Right lobe of liver (tissue), 6 donors: ENCODE measurements around the gene ARMC5. TPM values are rescaled to one million over a fixed set of nuclear protein-coding genes. Genes with fewer than 3 reads are reported as not detected.

ENCODE experiments used
- ATAC-seq, 4 donors: fragments of 200-7000 bp; cut with Tn5 transposase; one replicate each; pipeline ENCODE4 v1.9.1; 2020; ENCODE audit warnings: mild to moderate bottlenecking in 4 of 4, moderate library complexity in 4 of 4
- DNase-seq, 3 donors: peaks; one replicate each; pipeline ENCODE4 v3.0.0-alpha.2; 2020
- H3K27ac ChIP-seq, 3 donors: fragments of 200-600 bp; one replicate each; pipeline ENCODE4 v1.8.0; 2022
- H3K27me3 ChIP-seq, 2 donors: fragments of 200-600 bp; one replicate each; pipeline ENCODE4 v1.8.0; 2022
- H3K36me3 ChIP-seq, 4 donors: fragments of 200-600 bp; sonication (generic) in 1 of 4; one replicate each; pipeline versions ENCODE4 v1.5.1 to v1.8.0; 2017 to 2022; ENCODE audit warnings: control low read depth in 1 of 4
- H3K4me1 ChIP-seq, 4 donors: fragments of 200-600 bp; sonication (generic) in 1 of 4; one replicate each; pipeline versions ENCODE4 v1.5.1 to v1.8.0; 2017 to 2022; ENCODE audit warnings: control low read depth in 1 of 4
- H3K4me3 ChIP-seq, 3 donors: fragments of 200-600 bp; one replicate each; pipeline ENCODE4 v1.8.0; 2022
- H3K9me3 ChIP-seq, 4 donors: fragments of 200-600 bp; sonication (generic) in 1 of 4; one replicate each; pipeline versions ENCODE4 v1.5.1 to v1.8.0; 2017 to 2022; ENCODE audit warnings: control low read depth in 1 of 4
- CTCF ChIP-seq, 4 donors: fragments of 200-600 bp in 3 of 4; fragments of 450-650 bp in 1 of 4; IDR thresholded peaks; one replicate each; pipeline versions ENCODE4 v1.5.1 to v1.8.0; 2016 to 2022; ENCODE audit warnings: antibody characterized with exemption in 4 of 4, mild to moderate bottlenecking in 2 of 4
- POLR2A ChIP-seq: fragments of 450-650 bp; IDR thresholded peaks from one replicate; pipeline ENCODE4 v1.6.1; 2017; ENCODE audit warnings: antibody characterized with exemption, mild to moderate bottlenecking
- WGBS: methylation state at CpG from one replicate; pipeline ENCODE4 v1.1.6; 2018; ENCODE audit warnings: low coverage, low lambda C conversion rate; ENCODE audit not compliant: insufficient coverage; ENCODE audit errors: missing lambda C conversion rate; 5-methylcytosine and 5-hydroxymethylcytosine counted together
- intact Hi-C, 2 donors: fragments of 100-400 bp; cut with DNase I; formaldehyde crosslinking; loops; one replicate each; pipeline versions ENCODE4 v1.11.2 to v1.14.1; 2022
- total RNA-seq, 6 experiments: library from RNA; depleted of rRNA in 2 of 6; stranded (reverse); fragments of >200 nt in 2 of 6; fragmentation: NEBNext Ultra II Directional in 3 of 6; extraction: Animal tissue kit (Norgen Biotek cat#: 25700) in 3 of 6; gene quantifications; one replicate each; pipeline versions ENCODE4 v1.1.0 to v1.2.4, GENCODE V29; 2016 to 2023
- donor health status: DM: no; HTN: yes; CAD: no.
- donor health status: DM: no; HTN: no; CAD: no.
- donor health status: DM: no; HTN: no; CAD: no.
- donor health status: DM: no; HTN: yes; CAD: no.
- donor health status: DM: no; HTN: yes; CAD: no.

The ARMC5 gene
- total RNA-seq, 6 experiments from 2014 or later, result 3.9 to 20.9 (median 11.0) TPM

DNA sequence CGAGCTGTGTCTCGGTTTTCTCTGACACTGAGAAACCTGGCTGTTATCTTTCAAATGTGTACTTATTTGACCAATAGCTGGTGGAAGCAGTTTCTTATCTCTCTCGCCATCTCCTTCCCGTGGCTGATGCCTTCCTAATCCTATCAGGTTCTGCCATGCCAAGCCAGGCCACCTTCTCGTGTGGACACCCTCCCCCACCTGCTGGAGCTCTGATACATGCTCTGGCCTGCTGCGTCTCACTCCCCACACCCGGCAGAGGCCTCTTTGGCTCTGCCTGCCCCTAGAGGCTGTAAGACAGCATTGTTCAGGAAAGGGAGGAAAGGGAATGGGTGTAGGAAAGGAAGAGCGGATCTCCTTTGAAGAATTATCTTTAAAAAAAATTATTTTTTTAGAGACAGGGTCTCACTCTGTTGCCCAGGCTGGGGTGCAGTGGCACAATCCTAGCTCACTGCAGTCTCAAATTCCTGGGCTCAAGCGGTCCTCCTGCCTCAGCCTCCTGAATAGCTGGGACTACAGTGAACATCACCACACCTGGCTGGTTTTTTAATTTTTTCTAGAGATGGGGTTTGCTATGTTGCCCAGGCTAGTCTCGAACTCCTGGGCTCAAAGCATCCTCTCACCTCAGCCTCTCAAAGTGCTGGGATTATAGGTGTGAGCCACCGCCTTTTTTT lies 7.5 kb upstream of the ARMC5 start:
- Histone ChIP-seq H3K27ac (no peak overlapping the region), H3K4me1 (peaks cover 0 to 38% (median 9%) of the 10 kb centered on the region in 4 donors), H3K36me3 (no peaks in the 10 kb centered on the region), H3K4me3 (no peak overlapping the region), H3K9me3 (no peaks in the 10 kb centered on the region), H3K27me3 (no peaks in the 10 kb centered on the region)
- DNase-seq (peak in 1 of 3 donors; percentile 59), ATAC-seq (peak; percentile 79 to 87 (median 85))
- intact Hi-C loops, result loop anchor here in 1 of 2 donors (10.0 kb wide), 1 partner anchor 267 kb away; the partner anchor contains the start of gene FUS
- TF ChIP-seq POLR2A (no peak), CTCF (IDR thresholded peaks at IDR 0.05) (peak; percentile 41 to 46 (median 42))
- 39% methylated on average over 8 of the region's 11 CpGs for WGBS

DNA sequence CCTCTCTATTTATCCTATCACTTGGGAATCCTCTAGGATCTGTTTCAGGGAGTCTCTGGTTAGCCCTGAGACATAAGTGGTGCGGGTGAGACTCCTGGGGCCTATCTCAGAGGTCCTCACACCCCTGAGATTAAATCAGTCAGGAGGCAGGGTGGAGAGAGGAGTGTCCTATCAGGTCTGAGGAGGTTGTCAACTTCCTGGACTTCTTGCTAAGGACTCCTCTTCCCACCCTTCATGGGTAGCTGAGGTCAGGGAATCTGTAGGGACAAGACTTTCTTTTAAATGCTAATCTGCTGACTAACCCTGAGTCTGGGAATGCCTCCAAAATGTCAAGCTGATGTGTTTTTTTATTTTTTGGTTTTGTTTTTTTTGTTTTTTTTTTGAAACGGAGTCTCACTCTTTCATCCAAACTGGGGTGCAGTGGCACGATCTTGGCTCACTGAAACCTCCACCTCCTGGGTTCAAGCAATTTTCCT lies 6.6 kb upstream of the ARMC5 start:
- intact Hi-C loops, result loop anchor here in 1 of 2 donors (10.0 kb wide), 1 partner anchor 268 kb away; the partner anchor contains the start of gene FUS
- no peak overlapping the region for H3K4me3 ChIP-seq
- DNase-seq (no peak), ATAC-seq (peak in 3 of 4 donors; percentile 4 to 46 (median 25))
- TF ChIP-seq POLR2A (no peak), CTCF (IDR thresholded peaks at IDR 0.05) (no peak)
- no peaks in the 10 kb centered on the region for H3K36me3 ChIP-seq
- WGBS, result 47% methylated on average over 3 of the region's 3 CpGs
- no peaks in the 10 kb centered on the region for H3K27me3 ChIP-seq
- peak overlapping the region in 2 of 3 donors; percentile 20 to 48 for H3K27ac ChIP-seq
- H3K9me3 ChIP-seq, result no peaks in the 10 kb centered on the region
- H3K4me1 ChIP-seq, result peaks cover 0 to 47% (median 14%) of the 10 kb centered on the region in 4 donors

DNA sequence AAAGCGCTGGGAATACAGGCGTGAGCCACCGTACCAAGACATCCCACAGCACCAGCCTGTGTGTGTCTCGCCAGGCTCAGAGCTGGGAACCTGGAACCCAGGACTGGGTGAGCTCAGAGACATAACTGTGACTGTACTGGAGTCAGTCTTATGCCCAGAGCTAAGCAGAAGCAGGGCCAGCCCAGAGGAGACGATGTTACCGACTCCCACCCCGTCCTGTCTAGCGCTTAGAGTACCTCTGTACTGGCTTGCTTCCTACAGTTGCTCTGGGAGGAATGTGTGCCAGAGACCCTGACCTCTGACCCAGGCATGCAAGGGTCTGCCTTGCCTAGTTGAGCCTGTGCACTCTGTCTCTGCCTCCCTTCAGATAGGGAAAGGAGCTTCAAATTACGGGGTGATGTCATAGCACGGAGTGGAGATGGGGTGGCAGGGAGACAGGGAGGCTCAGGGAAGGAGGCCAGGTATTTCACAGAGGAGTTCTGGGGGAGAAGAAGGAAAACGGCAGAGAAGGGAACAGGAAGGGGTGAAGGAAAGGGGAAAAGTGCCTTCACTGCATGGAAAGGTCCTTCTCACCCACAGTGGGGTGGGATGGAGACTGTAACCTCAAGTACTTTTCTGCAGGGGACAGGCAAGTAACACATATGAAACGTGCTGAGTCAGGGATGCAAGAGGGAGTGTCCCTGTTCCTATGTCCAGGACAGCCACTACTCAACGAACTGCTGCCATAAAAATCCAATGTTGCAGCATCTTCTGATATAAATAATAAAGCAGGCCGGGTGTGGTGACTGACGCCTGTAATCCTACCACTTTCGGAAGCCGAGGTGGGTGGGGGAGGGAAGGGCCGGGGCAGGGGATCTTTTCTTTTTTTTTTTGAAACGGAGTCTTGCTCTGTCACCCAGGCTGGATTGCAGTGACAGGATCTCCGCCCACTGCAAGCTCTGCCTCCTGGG lies 5.8 kb upstream of the ARMC5 start:
- Histone ChIP-seq H3K4me1 (peaks cover 0 to 51% (median 15%) of the 10 kb centered on the region in 4 donors), H3K27ac (peak overlapping the region in 1 of 3 donors; percentile 10), H3K27me3 (no peaks in the 10 kb centered on the region), H3K4me3 (no peak overlapping the region), H3K9me3 (no peaks in the 10 kb centered on the region), H3K36me3 (no peaks in the 10 kb centered on the region)
- no peak for DNase-seq
- intact Hi-C loops, result loop anchor here in 1 of 2 donors (10.0 kb wide), 1 partner anchor 269 kb away; the partner anchor contains the start of gene FUS
- 30% methylated on average over 16 of the region's 20 CpGs for WGBS
- no peak for TF ChIP-seq CTCF (IDR thresholded peaks at IDR 0.05)
- no peak for TF ChIP-seq POLR2A
- peak in 3 of 4 donors; percentile 6 to 33 (median 10) for ATAC-seq

DNA sequence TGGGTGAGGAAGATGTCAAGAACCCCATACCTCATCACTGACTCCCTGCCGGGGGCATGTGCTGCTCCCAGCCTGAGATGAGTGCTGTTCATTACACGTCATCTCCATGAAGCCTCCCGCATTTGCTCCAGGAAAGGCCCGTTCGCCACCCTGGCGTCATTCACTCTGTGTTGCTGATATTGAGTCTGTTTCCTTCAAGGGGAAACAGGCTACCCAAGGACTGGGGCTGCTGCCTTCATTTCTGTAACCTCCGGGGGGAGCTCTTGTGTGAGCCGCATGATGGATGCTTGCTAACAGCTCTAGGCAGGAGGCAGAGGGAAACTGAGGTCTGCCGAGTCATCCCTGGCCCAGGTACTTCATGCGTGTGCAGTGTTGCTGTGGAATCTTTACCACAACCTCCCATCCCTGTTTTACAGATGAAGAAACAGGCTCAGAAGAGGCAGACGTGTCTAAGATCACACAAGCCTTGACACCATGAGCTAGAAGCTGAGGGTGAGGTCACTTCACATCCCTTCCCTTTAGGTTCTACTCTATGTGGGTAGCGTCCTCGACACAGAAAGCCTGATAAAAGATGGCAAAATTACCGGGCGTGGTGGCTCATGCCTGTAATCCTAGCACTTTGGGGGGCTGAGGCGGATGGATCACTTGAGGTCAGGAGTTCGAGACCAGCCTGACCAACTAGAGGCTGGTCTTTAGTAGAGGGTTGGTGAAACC lies 3.5 kb upstream of the ARMC5 start:
- H3K27me3 ChIP-seq, result no peaks in the 10 kb centered on the region
- H3K27ac ChIP-seq, result no peak overlapping the region
- 53% methylated on average over 12 of the region's 17 CpGs for WGBS
- intact Hi-C loops, result loop anchor here in 1 of 2 donors (10.0 kb wide), 1 partner anchor 271 kb away; the partner anchor contains the start of gene FUS
- no peaks in the 10 kb centered on the region for H3K9me3 ChIP-seq
- H3K4me3 ChIP-seq, result no peak overlapping the region
- peaks cover 0 to 60% (median 21%) of the 10 kb centered on the region in 4 donors for H3K4me1 ChIP-seq
- DNase-seq (no peak), ATAC-seq (no peak)
- TF ChIP-seq CTCF (IDR thresholded peaks at IDR 0.05) (peak in 3 of 4 donors; percentile 16 to 31 (median 27)), POLR2A (no peak)
- no peaks in the 10 kb centered on the region for H3K36me3 ChIP-seq
